H1 (cell line): ENCODE data around the gene VDAC2. TPM values are rescaled to one million over a fixed set of nuclear protein-coding genes. Genes with fewer than 3 reads are reported as not detected.

Source experiments
- CTCF ChIA-PET: fragments of 300-600 bp; sonication (Branson Sonifier 250); formaldehyde crosslinking; loops from one replicate; lab custom pipeline; 2021; ENCODE audit not compliant: partially characterized antibody; lab: Charles Lee
- POLR2A ChIA-PET: fragments of 300-600 bp; sonication (Branson Sonifier 250); formaldehyde crosslinking; loops from one replicate; lab custom pipeline; 2021; ENCODE audit warnings: inconsistent platforms; ENCODE audit not compliant: partially characterized antibody; lab: Charles Lee
- DNase-seq, 2 experiments: peaks; one replicate each; pipeline versions ENCODE4 v3.0.0 to v3.0.0-alpha.2; 2010 to 2022; ENCODE audit warnings: low spot score in 2 of 2, low read depth in 1 of 2, mixed read lengths in 1 of 2
- FAIRE-seq: peaks from 2 replicates; lab custom pipeline; 2011; peaks lifted over from hg19 to GRCh38; lab: Jason Lieb, UNC
- H2AFZ ChIP-seq: 2 replicates; pipeline ENCODE4 v1.8.1; 2012; ENCODE audit warnings: low read length, inconsistent platforms
- H2AK5ac ChIP-seq: 2 replicates; pipeline ENCODE4 v1.6.1; 2013; ENCODE audit warnings: low read depth, low read length
- H2BK120ac ChIP-seq: replicated peaks from 2 replicates; pipeline ENCODE3; 2013; ENCODE audit warnings: low read depth, low read length, inconsistent platforms
- H2BK12ac ChIP-seq: 2 replicates; pipeline ENCODE4 v1.6.1; 2013; ENCODE audit warnings: low read depth, low read length
- H2BK15ac ChIP-seq: 2 replicates; pipeline ENCODE4 v1.6.1; 2013; ENCODE audit warnings: low read length
- H2BK20ac ChIP-seq: 2 replicates; pipeline ENCODE4 v1.6.1; 2013; ENCODE audit warnings: low read length
- H2BK5ac ChIP-seq: 2 replicates; pipeline ENCODE4 v1.6.1; 2013; ENCODE audit warnings: low read depth, low read length
- H3K14ac ChIP-seq: 2 replicates; pipeline ENCODE4 v1.6.1; 2013; ENCODE audit warnings: inconsistent platforms; ENCODE audit not compliant: insufficient read length
- H3K18ac ChIP-seq: 2 replicates; pipeline ENCODE4 v1.6.1; 2013; ENCODE audit warnings: low read length; ENCODE audit errors: extremely low read depth
- H3K23ac ChIP-seq: 2 replicates; pipeline ENCODE4 v1.6.1; 2013; ENCODE audit warnings: inconsistent platforms; ENCODE audit not compliant: insufficient read length
- H3K23me2 ChIP-seq: 2 replicates; pipeline ENCODE4 v1.6.1; 2013; ENCODE audit warnings: low read depth, low read length
- H3K27ac ChIP-seq: 2 replicates; pipeline ENCODE4 v1.6.1; 2011; ENCODE audit warnings: low read depth, low read length, inconsistent platforms
- H3K27me3 ChIP-seq, 4 experiments: replicated peaks in 1 of 4; 1 replicate in 1 of 4; 2 replicates in 3 of 4; pipeline versions ENCODE4 v1.6.1 to v1.8.1; 2011 to 2013; ENCODE audit warnings: low read length in 3 of 4, mild to moderate bottlenecking in 3 of 4, inconsistent platforms in 2 of 4, mixed read lengths in 2 of 4, moderate library complexity in 1 of 4; ENCODE audit not compliant: control insufficient read depth in 3 of 4, insufficient read depth in 3 of 4; ENCODE audit errors: extremely low read depth in 1 of 4
- H3K36me3 ChIP-seq, 4 experiments: 2 replicates each; pipeline versions ENCODE4 v1.6.1 to v1.8.1; 2011 to 2013; ENCODE audit warnings: mild to moderate bottlenecking in 4 of 4, low read length in 3 of 4, moderate library complexity in 2 of 4, control low read depth in 1 of 4, inconsistent platforms in 1 of 4; ENCODE audit not compliant: insufficient read depth in 4 of 4, control insufficient read depth in 2 of 4
- H3K4ac ChIP-seq: replicated peaks from 2 replicates; pipeline ENCODE3; 2013; ENCODE audit warnings: low read length, low read depth, mixed read lengths, inconsistent platforms; ENCODE audit not compliant: insufficient read length
- H3K4me1 ChIP-seq, 4 experiments: replicated peaks in 1 of 4; 1 replicate in 1 of 4; 2 replicates in 3 of 4; pipeline versions ENCODE4 v1.6.1 to v1.8.1; 2011 to 2013; ENCODE audit warnings: low read length in 3 of 4, inconsistent platforms in 2 of 4, mixed read lengths in 1 of 4; ENCODE audit not compliant: insufficient read depth in 4 of 4, control insufficient read depth in 3 of 4
- H3K4me2 ChIP-seq, 2 experiments: 2 replicates each; pipeline versions ENCODE4 v1.6.1 to v1.8.1; 2011 to 2013; ENCODE audit warnings: low read depth in 2 of 2, low read length in 2 of 2, control low read depth in 1 of 2, inconsistent platforms in 1 of 2, mild to moderate bottlenecking in 1 of 2; ENCODE audit not compliant: insufficient read depth in 1 of 2
- H3K4me3 ChIP-seq, 4 experiments: fragments of 200-600, 300-600 bp in 1 of 4; sonication (generic), shearing (Covaris generic), sonication (Bioruptor Twin) in 1 of 4; 2 replicates each; pipeline versions ENCODE4 v1.5.1 to v1.8.1; 2011 to 2016; ENCODE audit warnings: low read length in 4 of 4, low read depth in 3 of 4, control low read depth in 2 of 4, inconsistent platforms in 2 of 4, mild to moderate bottlenecking in 2 of 4, mixed read lengths in 1 of 4, moderate library complexity in 1 of 4; ENCODE audit not compliant: insufficient read depth in 2 of 4; ENCODE audit errors: extremely low read depth in 1 of 4
- H3K56ac ChIP-seq: replicated peaks from 2 replicates; pipeline ENCODE3; 2013; ENCODE audit warnings: low read depth, mild to moderate bottlenecking, mixed read lengths, low read length, inconsistent platforms; ENCODE audit not compliant: insufficient read length
- H3K79me1 ChIP-seq: 2 replicates; pipeline ENCODE4 v1.6.1; 2013; ENCODE audit warnings: low read depth, low read length, control low read depth
- H3K79me2 ChIP-seq, 2 experiments: 2 replicates each; pipeline versions ENCODE4 v1.6.1 to v1.8.1; 2012 to 2013; ENCODE audit warnings: low read length in 2 of 2, mild to moderate bottlenecking in 2 of 2, inconsistent platforms in 1 of 2; ENCODE audit not compliant: insufficient read depth in 2 of 2, control insufficient read depth in 1 of 2
- H3K9ac ChIP-seq, 4 experiments: replicated peaks in 1 of 4; 1 replicate in 1 of 4; 2 replicates in 3 of 4; pipeline versions ENCODE4 v1.6.1 to v1.8.1; 2011 to 2013; ENCODE audit warnings: low read depth in 3 of 4, low read length in 3 of 4, control low read depth in 2 of 4, mild to moderate bottlenecking in 2 of 4, moderate library complexity in 2 of 4, inconsistent platforms in 1 of 4; ENCODE audit errors: extremely low read depth in 1 of 4
- H3K9me3 ChIP-seq, 2 experiments: 2 replicates each; pipeline versions ENCODE4 v1.6.1 to v1.8.1; 2012 to 2013; ENCODE audit warnings: mild to moderate bottlenecking in 2 of 2, moderate library complexity in 2 of 2, control low read depth in 1 of 2, inconsistent platforms in 1 of 2, low read depth in 1 of 2, low read length in 1 of 2, mixed read lengths in 1 of 2; ENCODE audit not compliant: insufficient read depth in 2 of 2
- H4K20me1 ChIP-seq, 2 experiments: replicated peaks in 1 of 2; 2 replicates each; pipeline versions ENCODE3 to v1.8.1; 2011 to 2013; ENCODE audit warnings: inconsistent platforms in 2 of 2, low read length in 2 of 2, mild to moderate bottlenecking in 1 of 2; ENCODE audit not compliant: insufficient read depth in 2 of 2, control insufficient read depth in 1 of 2
- H4K5ac ChIP-seq: 2 replicates; pipeline ENCODE4 v1.6.1; 2013; ENCODE audit warnings: low read length, low read depth, mixed read lengths, inconsistent platforms; ENCODE audit not compliant: insufficient read length
- H4K8ac ChIP-seq: 2 replicates; pipeline ENCODE4 v1.8.0; 2013; ENCODE audit warnings: mild to moderate bottlenecking, moderate library complexity, low read length, inconsistent platforms; ENCODE audit not compliant: insufficient read depth; ENCODE audit errors: extremely low read depth
- H4K91ac ChIP-seq: replicated peaks from 2 replicates; pipeline ENCODE3; 2013; ENCODE audit warnings: low read length, mixed read lengths, inconsistent platforms; ENCODE audit not compliant: insufficient read length
- CHD1 ChIP-seq: IDR thresholded peaks from 2 replicates; pipeline ENCODE4 v1.6.1; 2012; ENCODE audit warnings: low read depth, low read length, improper control_type of control experiment
- CHD2 ChIP-seq: IDR thresholded peaks from 2 replicates; pipeline ENCODE4 v1.6.1; 2012; ENCODE audit warnings: low read length, improper control_type of control experiment
- CTCF ChIP-seq, 3 experiments: IDR thresholded peaks; 1 replicate in 2 of 3; 2 replicates in 1 of 3; pipeline versions ENCODE4 v1.5.1 to v1.6.1; 2011; ENCODE audit warnings: low read length in 3 of 3, mild to moderate bottlenecking in 3 of 3, inconsistent platforms in 2 of 3, low read depth in 1 of 3, moderate library complexity in 1 of 3; ENCODE audit not compliant: insufficient read depth in 1 of 3; ENCODE audit errors: control extremely low read depth in 1 of 3
- KDM1A ChIP-seq: fragments of 200-600, 300-600 bp; sonication (generic); IDR thresholded peaks from 2 replicates; pipeline ENCODE4 v1.7.1; 2016; ENCODE audit warnings: mild to moderate bottlenecking, low read length, borderline replicate concordance
- MAX ChIP-seq: IDR thresholded peaks from 2 replicates; pipeline ENCODE4 v1.6.1; 2012; ENCODE audit warnings: inconsistent platforms
- NANOG ChIP-seq: IDR thresholded peaks from 2 replicates; pipeline ENCODE4 v1.6.1; 2011; ENCODE audit warnings: low read length, low read depth, mild to moderate bottlenecking, inconsistent platforms; ENCODE audit not compliant: insufficient read depth, poor library complexity, severe bottlenecking
- POLR2AphosphoS5 ChIP-seq: IDR thresholded peaks from 2 replicates; pipeline ENCODE4 v1.6.1; 2011; ENCODE audit warnings: low read depth, low read length
- RFX5 ChIP-seq: IDR thresholded peaks from 2 replicates; pipeline ENCODE4 v1.6.1; 2011; ENCODE audit warnings: low read depth, low read length, improper control_type of control experiment, borderline replicate concordance
- SIN3A ChIP-seq, 2 experiments: IDR thresholded peaks in 1 of 2; conservative IDR thresholded peaks in 1 of 2; 2 replicates each; pipeline ENCODE4 v1.6.1; 2011 to 2012; ENCODE audit warnings: low read length in 2 of 2, improper control_type of control experiment in 1 of 2, low read depth in 1 of 2, mild to moderate bottlenecking in 1 of 2
- SRF ChIP-seq: IDR thresholded peaks from 2 replicates; pipeline ENCODE4 v1.6.1; 2011; ENCODE audit warnings: mild to moderate bottlenecking, low read depth, low read length, moderate library complexity
- TBP ChIP-seq: IDR thresholded peaks from 2 replicates; pipeline ENCODE4 v1.6.1; 2011; ENCODE audit warnings: low read depth, low read length, improper control_type of control experiment
- WGBS, 2 experiments: shearing (Covaris generic) in 1 of 2; methylation state at CpG; one replicate each; pipeline versions ENCODE4 v1.1.6 to v1.1.7; 2013 to 2015; ENCODE audit warnings: low lambda C conversion rate in 2 of 2, mixed read lengths in 2 of 2, inconsistent platforms in 1 of 2, low coverage in 1 of 2, missing lambda C conversion rate in 1 of 2; ENCODE audit not compliant: insufficient replicate concordance in 2 of 2, insufficient coverage in 1 of 2, insufficient read length in 1 of 2; ENCODE audit errors: extremely low coverage in 1 of 2, missing lambda C conversion rate in 1 of 2; 5-methylcytosine and 5-hydroxymethylcytosine counted together
- polyA plus RNA-seq, 7 experiments: library from polyadenylated mRNA; depleted of rRNA in 3 of 7; stranded (reverse) in 5 of 7; unstranded in 2 of 7; fragments of >200 nt in 5 of 7; fragments of 200-250 nt in 2 of 7; gene quantifications; 1 replicate in 5 of 7; 2 replicates in 1 of 7; 4 replicates in 1 of 7; pipeline versions ENCODE4 v1.2.1 to v1.2.3, GENCODE V29; 2011 to 2013; ENCODE audit warnings: missing spikeins in 2 of 7, mixed read lengths in 2 of 7
- total RNA-seq: library from RNA; stranded (reverse); fragmentation: NEBNext Ultra II Directional; extraction: Animal tissue kit (Norgen Biotek cat#: 25700); gene quantifications from 2 replicates; pipeline ENCODE4 v1.2.1, GENCODE V29; 2021

Gene VDAC2
- total and polyA plus RNA-seq, 2 of the 8 experiments (the other 6 are each of a cell fraction or from before 2014, with no cell fraction given) = 89.8 to 284 TPM

GRCh38 chr10:75269605-75270004, 59.0 kb downstream of the VDAC2 start:
- H3K14ac ChIP-seq = no peak overlapping the region
- FAIRE-seq = no peak
- no peak overlapping the region for H3K18ac ChIP-seq
- H3K79me1 ChIP-seq = no peaks in the 10 kb centered on the region
- no peak overlapping the region for H2BK20ac ChIP-seq
- H3K23ac ChIP-seq = no peak overlapping the region
- ChIA-PET POLR2A (interaction anchor here (0.6 kb wide), 1 partner anchor 1039 kb away, joined by 3 read pairs; no protein-coding TSS in a partner anchor), CTCF (interaction anchor here (0.6 to 1.4 kb wide), 4 partner anchors 21 to 348 kb away, joined by 3 to 4 read pairs (median 3); no protein-coding TSS in a partner anchor)
- no peak overlapping the region for H4K8ac ChIP-seq
- no peaks in the 10 kb centered on the region for H3K23me2 ChIP-seq
- no peak for DNase-seq
- TF ChIP-seq KDM1A (no peak), TBP (no peak), SIN3A (conservative IDR thresholded peaks at IDR 0.05 in 1 of 2, IDR thresholded peaks at IDR 0.05 in 1 of 2; ENCODE audit: low read depth in 1 of 2, low read length in 2 of 2) (no peak), MAX (no peak), SRF (no peak), RFX5 (no peak), CHD2 (no peak), NANOG (no peak), CHD1 (no peak), CTCF (IDR thresholded peaks at IDR 0.05; ENCODE audit: control extremely low read depth in 1 of 3, insufficient read depth in 1 of 3, low read depth in 1 of 3, low read length in 3 of 3) (no peak), POLR2AphosphoS5 (no peak)
- no peak overlapping the region for H4K5ac ChIP-seq
- no peaks in the 10 kb centered on the region for H3K36me3 ChIP-seq
- H2AK5ac ChIP-seq = no peak overlapping the region
- no peak overlapping the region for H3K56ac ChIP-seq
- H2BK120ac ChIP-seq = no peak overlapping the region
- H3K9ac ChIP-seq = no peak overlapping the region
- H2BK12ac ChIP-seq = no peak overlapping the region
- H3K4ac ChIP-seq = no peak overlapping the region
- no peak overlapping the region for H3K27ac ChIP-seq
- no peaks in the 10 kb centered on the region for H3K4me1 ChIP-seq
- H2BK5ac ChIP-seq = no peak overlapping the region
- no peaks in the 10 kb centered on the region for H3K27me3 ChIP-seq
- no peak overlapping the region for H3K4me3 ChIP-seq
- no peak overlapping the region for H2BK15ac ChIP-seq
- no peak overlapping the region for H3K4me2 ChIP-seq
- H2AFZ ChIP-seq = no peak overlapping the region
- 92% methylated on average over 5 of the region's 5 CpGs; no CpG with 5 or more reads in 1 of the 2 experiments for WGBS, 2 experiments
- no peak overlapping the region for H4K91ac ChIP-seq
- H3K9me3 ChIP-seq = no peaks in the 10 kb centered on the region
- no peaks in the 10 kb centered on the region for H3K79me2 ChIP-seq
- peaks cover 0 to 1% of the 10 kb centered on the region in 2 experiments for H4K20me1 ChIP-seq
